Measurements from ENCODE around the gene CDH22. TPM values are rescaled to one million over a fixed set of nuclear protein-coding genes. Genes with fewer than 3 reads are reported as not detected.

The CDH22 gene
- total RNA-seq, 1 donor from 2014 or later, result 0.13 TPM

DNA sequence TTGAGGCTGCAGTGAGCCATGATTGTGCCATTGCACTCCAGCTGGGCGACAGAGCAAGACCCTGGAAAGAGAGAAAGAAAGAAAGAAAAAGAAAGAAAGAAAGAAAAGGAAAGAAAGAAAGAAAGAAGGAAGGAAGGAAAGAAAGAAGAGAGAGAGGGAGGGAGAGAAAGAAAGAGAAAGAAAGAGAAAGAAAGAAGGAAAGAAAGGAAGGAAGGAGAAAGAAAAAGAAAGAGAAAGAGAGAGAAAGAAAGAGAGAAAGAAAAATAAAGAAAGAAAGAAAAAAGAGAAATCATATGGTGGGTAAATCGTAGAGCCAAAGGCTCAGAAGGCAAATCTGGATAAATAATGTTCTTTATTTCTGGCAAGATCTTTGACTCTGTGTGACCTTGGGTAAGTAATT, 136.8 kb downstream of the CDH22 start:
- Histone ChIP-seq H2AFZ (replicated peaks) (no peak overlapping the region), H4K20me1 (ENCODE audit: low read depth) (no peaks in the 10 kb centered on the region), H3K9ac (no peak overlapping the region), H3K4me1 (no peaks in the 10 kb centered on the region), H3K27ac (no peak overlapping the region), H3K27me3 (peaks cover 61% of the 10 kb centered on the region), H3K4me2 (no peak overlapping the region), H3K79me2 (ENCODE audit: low read depth) (no peaks in the 10 kb centered on the region), H3K9me3 (ENCODE audit: low read depth) (no peaks in the 10 kb centered on the region), H3F3A (ENCODE audit: low read depth) (peaks cover 10% of the 10 kb centered on the region), H3K36me3 (no peaks in the 10 kb centered on the region), H3K4me3 (no peak overlapping the region)
- DNase-seq (ENCODE audit: low spot score), result no peak
- Mint-ChIP-seq H3K27ac (no peak overlapping the region), H3K9me3 (no peaks in the 10 kb centered on the region), H3K4me1 (peaks cover 12% of the 10 kb centered on the region), H3K27me3 (ENCODE audit: insufficient read depth, low read depth) (peaks cover 42% of the 10 kb centered on the region), H3K4me3 (no peak overlapping the region), H3K36me3 (no peaks in the 10 kb centered on the region)
- TF ChIP-seq EZH2 (IDR thresholded peaks at IDR 0.05) (no peak), CTCF (IDR thresholded peaks at IDR 0.05) (no peak), EZH2phosphoT487 (IDR thresholded peaks at IDR 0.05) (no peak)

DNA sequence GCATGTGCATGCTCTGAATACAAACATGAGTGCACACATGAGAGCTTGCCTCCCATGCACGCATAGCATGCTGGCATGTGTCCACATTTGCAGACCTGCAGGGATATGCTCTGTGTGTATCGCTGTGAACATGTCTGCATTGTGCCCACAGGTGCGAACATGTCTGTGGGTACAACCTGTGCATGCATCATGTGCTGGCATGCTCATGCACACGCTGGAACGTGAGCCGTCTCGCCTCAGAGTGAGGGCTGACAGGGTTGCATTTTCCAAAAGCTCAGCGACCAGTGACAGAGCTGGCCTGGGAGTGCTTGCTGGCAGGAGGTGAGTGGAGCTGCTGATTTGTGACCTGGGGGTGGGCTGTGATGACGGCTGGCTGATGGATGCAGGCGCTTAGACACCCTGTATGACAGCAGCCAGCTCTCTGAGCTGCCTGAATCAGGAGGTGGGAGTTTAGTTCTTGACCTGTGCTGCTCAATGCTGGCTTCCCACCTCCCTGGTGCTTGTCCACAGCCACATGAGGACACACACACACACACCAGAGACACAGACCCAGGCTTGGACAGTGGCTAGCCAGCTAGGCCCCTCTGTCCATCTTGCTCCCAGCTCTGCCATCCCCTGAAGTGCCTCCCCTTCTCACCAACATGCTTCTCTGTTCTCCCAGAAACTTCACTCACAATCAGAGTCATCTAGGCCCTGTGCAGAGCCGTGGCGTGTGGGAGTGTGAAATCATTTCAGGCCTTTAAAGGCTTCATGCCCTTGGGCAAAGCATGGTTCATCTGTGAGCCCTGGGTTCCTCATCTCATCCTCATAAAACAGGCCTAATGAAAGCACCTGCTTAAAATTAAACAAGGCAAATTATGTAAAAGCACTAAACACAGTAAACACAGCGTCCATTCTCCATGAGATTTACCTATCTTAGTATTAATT, 138.8 kb downstream of the CDH22 start:
- Mint-ChIP-seq H3K27ac (no peak overlapping the region), H3K36me3 (no peaks in the 10 kb centered on the region), H3K4me3 (no peak overlapping the region), H3K27me3 (ENCODE audit: insufficient read depth, low read depth) (peaks cover 33% of the 10 kb centered on the region), H3K4me1 (peaks cover 22% of the 10 kb centered on the region), H3K9me3 (no peaks in the 10 kb centered on the region)
- Histone ChIP-seq H3K9ac (no peak overlapping the region), H3F3A (ENCODE audit: low read depth) (no peaks in the 10 kb centered on the region), H3K27ac (no peak overlapping the region), H3K4me3 (no peak overlapping the region), H3K4me1 (peaks cover under 1% of the 10 kb centered on the region), H4K20me1 (ENCODE audit: low read depth) (no peaks in the 10 kb centered on the region), H3K79me2 (ENCODE audit: low read depth) (no peaks in the 10 kb centered on the region), H3K9me3 (ENCODE audit: low read depth) (no peaks in the 10 kb centered on the region), H2AFZ (replicated peaks) (no peak overlapping the region), H3K4me2 (no peak overlapping the region), H3K27me3 (peaks cover 41% of the 10 kb centered on the region), H3K36me3 (no peaks in the 10 kb centered on the region)
- TF ChIP-seq EZH2 (IDR thresholded peaks at IDR 0.05) (no peak), EZH2phosphoT487 (IDR thresholded peaks at IDR 0.05) (no peak), CTCF (IDR thresholded peaks at IDR 0.05) (no peak)
- no peak for DNase-seq (ENCODE audit: low spot score)

GRCh38 chr20:46168438-46168837, 139.9 kb downstream of the CDH22 start:
- Mint-ChIP-seq H3K36me3 (no peaks in the 10 kb centered on the region), H3K4me3 (no peak overlapping the region), H3K9me3 (no peaks in the 10 kb centered on the region), H3K27me3 (ENCODE audit: insufficient read depth, low read depth) (peaks cover 27% of the 10 kb centered on the region), H3K4me1 (peaks cover 31% of the 10 kb centered on the region), H3K27ac (peak overlapping the region; percentile 42)
- DNase-seq (ENCODE audit: low spot score), result no peak
- no peaks in the 10 kb centered on the region for H4K20me1 ChIP-seq (ENCODE audit: low read depth)
- peaks cover 30% of the 10 kb centered on the region for H3K27me3 ChIP-seq
- H3K9ac ChIP-seq, result no peak overlapping the region
- peaks cover 9% of the 10 kb centered on the region for H3K4me1 ChIP-seq
- no peaks in the 10 kb centered on the region for H3F3A ChIP-seq (ENCODE audit: low read depth)
- H3K4me2 ChIP-seq, result no peak overlapping the region
- H3K4me3 ChIP-seq, result no peak overlapping the region
- no peaks in the 10 kb centered on the region for H3K79me2 ChIP-seq (ENCODE audit: low read depth)
- no peaks in the 10 kb centered on the region for H3K36me3 ChIP-seq
- TF ChIP-seq EZH2phosphoT487 (IDR thresholded peaks at IDR 0.05) (no peak), CTCF (IDR thresholded peaks at IDR 0.05) (no peak), EZH2 (IDR thresholded peaks at IDR 0.05) (no peak)
- H3K9me3 ChIP-seq (ENCODE audit: low read depth), result no peaks in the 10 kb centered on the region
- H2AFZ ChIP-seq (replicated peaks), result no peak overlapping the region
- H3K27ac ChIP-seq, result no peak overlapping the region
